ENCODE data around the gene DRC7. TPM values are rescaled to one million over a fixed set of nuclear protein-coding genes. Genes with fewer than 3 reads are reported as not detected.

The DRC7 gene
- total and polyA plus RNA-seq, 9 of the 15 experiments (the other 6 are each of a cell fraction or from before 2014, with no cell fraction given) = 0.04 to 0.33 (median 0.12) TPM; not detected in 3

GRCh38 chr16:57743458-57743857, 48.9 kb downstream of the DRC7 start (continued):
- no peak for TF ChIP-seq ZBTB17 (CRISPR knock-in tag; IDR thresholded peaks at IDR 0.05)

DNA sequence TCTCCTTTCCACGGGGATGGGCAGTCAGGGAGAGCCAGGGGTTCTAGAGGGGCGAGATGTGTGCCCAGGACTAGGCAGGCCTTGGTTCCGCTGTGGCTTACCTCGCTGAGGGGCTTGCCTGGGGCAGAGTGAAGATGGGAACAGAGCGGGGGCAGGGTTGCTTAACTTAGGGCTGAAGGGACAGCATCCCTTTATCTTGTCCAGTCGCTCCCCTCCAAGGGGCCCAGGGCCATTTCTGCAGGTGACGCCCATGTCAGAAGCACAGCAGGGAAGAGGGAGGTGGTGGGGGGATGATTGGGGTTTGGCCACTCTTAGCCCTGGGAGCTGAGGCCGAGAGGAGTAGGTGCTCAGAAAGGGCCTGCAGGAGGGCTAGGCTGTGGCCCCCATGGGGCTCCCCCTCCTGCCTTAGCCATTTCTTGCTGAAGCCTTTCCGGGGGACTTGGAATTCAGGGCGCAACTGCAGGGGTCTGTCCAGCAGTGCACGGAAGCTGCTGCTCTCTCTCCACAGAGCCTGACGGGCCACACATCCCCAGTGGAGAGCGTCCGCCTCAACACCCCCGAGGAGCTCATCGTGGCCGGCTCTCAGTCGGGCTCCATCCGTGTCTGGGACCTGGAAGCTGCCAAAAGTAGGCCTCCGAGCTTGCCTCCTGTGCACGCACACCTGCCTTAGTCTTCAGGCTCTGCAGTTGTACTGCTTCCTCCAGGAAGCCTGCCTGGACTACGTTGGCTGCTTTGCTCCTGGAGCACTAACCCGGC, 49.5 kb downstream of the DRC7 start:
- in situ Hi-C loops (cut with MboI) (no loop called here), intact Hi-C loops (cut with micrococcal nuclease) (no loop called here)
- Histone ChIP-seq H3K79me2 (ENCODE audit: control insufficient read depth, insufficient read depth, low read length) (no peaks in the 10 kb centered on the region), H3K4me2 (ENCODE audit: insufficient read depth, low read length) (no peak overlapping the region), H4K20me1 (replicated peaks; ENCODE audit: control insufficient read depth, insufficient read depth, low read length) (no peaks in the 10 kb centered on the region), H3K27ac (ENCODE audit: extremely low read depth, low read depth, low read length) (no peak overlapping the region), H3K9me1 (ENCODE audit: control insufficient read depth, insufficient read depth, low read length) (no peaks in the 10 kb centered on the region), H3K9ac (ENCODE audit: insufficient read depth in 1 of 2, low read depth in 2 of 2, low read length in 2 of 2) (peak overlapping the region in 1 of 2 experiments; percentile 47; a peak in 2 of 4 replicates), H2AFZ (ENCODE audit: low read depth, low read length) (no peak overlapping the region), H3K27me3 (ENCODE audit: control insufficient read depth in 2 of 2, insufficient read depth in 2 of 2, low read length in 2 of 2) (no peaks in the 10 kb centered on the region), H3K4me3 (no peak overlapping the region), H3K36me3 (ENCODE audit: control insufficient read depth, insufficient read depth, low read length) (peaks cover 27% of the 10 kb centered on the region; the same call in 2 of the 3 replicates), H3K9me3 (replicated peaks; ENCODE audit: control insufficient read depth, insufficient read depth, low read depth, low read length) (no peaks in the 10 kb centered on the region), H3K4me1 (replicated peaks in 1 of 2; ENCODE audit: control insufficient read depth in 2 of 2, insufficient read depth in 2 of 2, low read length in 2 of 2) (peaks cover 10 to 32% of the 10 kb centered on the region in 2 experiments)
- WGBS (ENCODE audit: insufficient coverage, low coverage, missing lambda C conversion rate) = 86% methylated on average over 22 of the region's 23 CpGs
- TF ChIP-seq TSC22D4 (tag; IDR thresholded peaks at IDR 0.05) = no peak
- TF ChIP-seq, protein P1, sequence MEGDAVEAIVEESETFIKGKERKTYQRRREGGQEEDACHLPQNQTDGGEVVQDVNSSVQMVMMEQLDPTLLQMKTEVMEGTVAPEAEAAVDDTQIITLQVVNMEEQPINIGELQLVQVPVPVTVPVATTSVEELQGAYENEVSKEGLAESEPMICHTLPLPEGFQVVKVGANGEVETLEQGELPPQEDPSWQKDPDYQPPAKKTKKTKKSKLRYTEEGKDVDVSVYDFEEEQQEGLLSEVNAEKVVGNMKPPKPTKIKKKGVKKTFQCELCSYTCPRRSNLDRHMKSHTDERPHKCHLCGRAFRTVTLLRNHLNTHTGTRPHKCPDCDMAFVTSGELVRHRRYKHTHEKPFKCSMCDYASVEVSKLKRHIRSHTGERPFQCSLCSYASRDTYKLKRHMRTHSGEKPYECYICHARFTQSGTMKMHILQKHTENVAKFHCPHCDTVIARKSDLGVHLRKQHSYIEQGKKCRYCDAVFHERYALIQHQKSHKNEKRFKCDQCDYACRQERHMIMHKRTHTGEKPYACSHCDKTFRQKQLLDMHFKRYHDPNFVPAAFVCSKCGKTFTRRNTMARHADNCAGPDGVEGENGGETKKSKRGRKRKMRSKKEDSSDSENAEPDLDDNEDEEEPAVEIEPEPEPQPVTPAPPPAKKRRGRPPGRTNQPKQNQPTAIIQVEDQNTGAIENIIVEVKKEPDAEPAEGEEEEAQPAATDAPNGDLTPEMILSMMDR (IDR thresholded peaks at IDR 0.05 in 2 of 3, conservative IDR thresholded peaks at IDR 0.05 in 1 of 3; ENCODE audit: insufficient read depth in 2 of 3, low read depth in 1 of 3, low read length in 3 of 3) = no peak
- TF ChIP-seq ZNF75A (CRISPR knock-in tag; IDR thresholded peaks at IDR 0.05) = no peak
- TF ChIP-seq ZNF224 (CRISPR knock-in tag; IDR thresholded peaks at IDR 0.05) = no peak
- no peak for TF ChIP-seq TARDBP (IDR thresholded peaks at IDR 0.05)
- no peak for TF ChIP-seq RBM15 (IDR thresholded peaks at IDR 0.05; ENCODE audit: insufficient read depth, low read length)
- no peak for TF ChIP-seq HNRNPK (IDR thresholded peaks at IDR 0.05; ENCODE audit: low read depth, low read length, poor library complexity, severe bottlenecking)
- TF ChIP-seq TAF15 (IDR thresholded peaks at IDR 0.05; ENCODE audit: low read depth, low read length) = 0 out of 2 replicates have a peak, but pooled peaks have one; percentile 4
- TF ChIP-seq BCOR (IDR thresholded peaks at IDR 0.05) = peak; percentile 37; the same call in 1 of the 2 replicates
- peak; percentile 92 for TF ChIP-seq ZFP36 (IDR thresholded peaks at IDR 0.05; ENCODE audit: low read depth, low read length, partially characterized antibody)
- TF ChIP-seq POLR2G (IDR thresholded peaks at IDR 0.05; ENCODE audit: low read depth, low read length) = peak; percentile 23; the same call in 1 of the 2 replicates
- CTCF ChIA-PET (ENCODE audit: low intra/inter-chr PET ratio) = no interaction called here
- DNase-seq (ENCODE audit: extremely low read depth in 1 of 4, low spot score in 3 of 4) = no peak
- POLR2A ChIA-PET = interaction anchor here (0.6 kb wide), 1 partner anchor 211 kb away, joined by 4 read pairs; no protein-coding TSS in a partner anchor
- no peak for ATAC-seq
- no TSS peak for BruUV-seq (replicated peaks)
- peak; percentile 32 for FAIRE-seq
